Keratinocyte (primary cell): ENCODE data around the gene OR10J5. TPM values are rescaled to one million over a fixed set of nuclear protein-coding genes. Genes with fewer than 3 reads are reported as not detected.

Experiments
- DNase-seq: peaks from one replicate; pipeline ENCODE4 v3.0.0-alpha.2; 2011; ENCODE audit warnings: low read depth, missing footprints, low spot score
- FAIRE-seq: peaks from 2 replicates; lab custom pipeline; 2011; peaks lifted over from hg19 to GRCh38; lab: Jason Lieb, UNC
- H2AFZ ChIP-seq: 2 replicates; pipeline ENCODE4 v1.6.0; 2012; ENCODE audit warnings: low read length, control low read depth, inconsistent platforms; ENCODE audit not compliant: control insufficient read depth
- H3K27ac ChIP-seq: 2 replicates; pipeline ENCODE4 v1.5.1; 2011; ENCODE audit warnings: low read length; ENCODE audit not compliant: control insufficient read depth, insufficient read depth
- H3K27me3 ChIP-seq: 3 replicates; pipeline ENCODE4 v1.6.0; 2011; ENCODE audit warnings: low read length; ENCODE audit not compliant: control insufficient read depth, insufficient read depth; ENCODE audit errors: extremely low read depth
- H3K36me3 ChIP-seq, 2 experiments: 2 replicates in 1 of 2; 3 replicates in 1 of 2; pipeline ENCODE4 v1.5.1; 2011; ENCODE audit warnings: low read length in 2 of 2, mild to moderate bottlenecking in 1 of 2; ENCODE audit not compliant: control insufficient read depth in 2 of 2, insufficient read depth in 2 of 2; ENCODE audit errors: extremely low read depth in 1 of 2
- H3K4me1 ChIP-seq: 3 replicates; pipeline ENCODE4 v1.5.1; 2011; ENCODE audit warnings: low read length; ENCODE audit not compliant: control insufficient read depth, insufficient read depth; ENCODE audit errors: extremely low read depth
- H3K4me2 ChIP-seq: 3 replicates; pipeline ENCODE4 v1.6.0; 2011; ENCODE audit warnings: low read depth, low read length; ENCODE audit not compliant: control insufficient read depth, insufficient read depth; ENCODE audit errors: extremely low read depth
- H3K4me3 ChIP-seq, 3 experiments: fragments of 200-600 bp in 1 of 3; sonication (generic) in 1 of 3; 2 replicates in 2 of 3; 3 replicates in 1 of 3; pipeline ENCODE4 v1.5.1; 2011 to 2016; ENCODE audit warnings: low read length in 3 of 3, mild to moderate bottlenecking in 3 of 3, control low read depth in 2 of 3, inconsistent platforms in 1 of 3, low read depth in 1 of 3, mixed read lengths in 1 of 3, mixed run types in 1 of 3, moderate library complexity in 1 of 3; ENCODE audit not compliant: control insufficient read depth in 2 of 3, insufficient read depth in 2 of 3; ENCODE audit errors: extremely low read depth in 1 of 3
- H3K79me2 ChIP-seq: 2 replicates; pipeline ENCODE4 v1.6.0; 2012; ENCODE audit warnings: low read length; ENCODE audit not compliant: control insufficient read depth, insufficient read depth
- H3K9ac ChIP-seq: 3 replicates; pipeline ENCODE4 v1.6.0; 2011; ENCODE audit warnings: low read length; ENCODE audit not compliant: control insufficient read depth, insufficient read depth; ENCODE audit errors: extremely low read depth
- H3K9me1 ChIP-seq: 3 replicates; pipeline ENCODE4 v1.6.0; 2011; ENCODE audit warnings: low read length; ENCODE audit not compliant: control insufficient read depth, insufficient read depth; ENCODE audit errors: extremely low read depth
- H3K9me3 ChIP-seq: 2 replicates; pipeline ENCODE4 v1.5.1; 2012; ENCODE audit warnings: low read depth, low read length; ENCODE audit not compliant: control insufficient read depth
- H4K20me1 ChIP-seq: 3 replicates; pipeline ENCODE4 v1.6.0; 2011; ENCODE audit warnings: low read length; ENCODE audit not compliant: control insufficient read depth, insufficient read depth; ENCODE audit errors: extremely low read depth
- CTCF ChIP-seq, 3 experiments: IDR thresholded peaks in 1 of 3; conservative IDR thresholded peaks in 1 of 3; optimal IDR thresholded peaks in 1 of 3; 2 replicates in 2 of 3; 3 replicates in 1 of 3; pipeline versions ENCODE3 to v1.5.1; 2011; ENCODE audit warnings: low read length in 3 of 3, mild to moderate bottlenecking in 3 of 3, moderate library complexity in 2 of 3, control low read depth in 1 of 3, inconsistent platforms in 1 of 3; ENCODE audit not compliant: insufficient read depth in 2 of 3; ENCODE audit errors: extremely low read depth in 1 of 3
- EZH2 ChIP-seq: IDR thresholded peaks from one replicate; pipeline ENCODE4 v1.6.1; 2012; ENCODE audit warnings: inconsistent platforms, mild to moderate bottlenecking, low read length, moderate library complexity
- dilution Hi-C: fragments of 300-500 bp; cut with MboI; formaldehyde crosslinking; loops from one replicate; pipeline ENCODE4 v1.7.0; 2020; ENCODE audit warnings: low sequenced_read_pairs; ENCODE audit not compliant: extremely low pct_ligation_motif_present
- polyA plus RNA-seq, 5 experiments: library from polyadenylated mRNA; depleted of rRNA in 3 of 5; stranded (reverse) in 3 of 5; stranded (forward) in 1 of 5; unstranded in 1 of 5; fragments of >200 nt; gene quantifications; 1 replicate in 1 of 5; 2 replicates in 3 of 5; 3 replicates in 1 of 5; pipeline versions ENCODE4 v1.2.1 to v1.2.3, GENCODE V29; 2011 to 2012; ENCODE audit warnings: missing spikeins in 2 of 5, low read depth in 1 of 5, low replicate concordance in 1 of 5

OR10J5 gene
- polyA plus RNA-seq, 1 donor (not counting 4 experiments of a cell fraction or from before 2014, with no cell fraction given): not detected

DNA sequence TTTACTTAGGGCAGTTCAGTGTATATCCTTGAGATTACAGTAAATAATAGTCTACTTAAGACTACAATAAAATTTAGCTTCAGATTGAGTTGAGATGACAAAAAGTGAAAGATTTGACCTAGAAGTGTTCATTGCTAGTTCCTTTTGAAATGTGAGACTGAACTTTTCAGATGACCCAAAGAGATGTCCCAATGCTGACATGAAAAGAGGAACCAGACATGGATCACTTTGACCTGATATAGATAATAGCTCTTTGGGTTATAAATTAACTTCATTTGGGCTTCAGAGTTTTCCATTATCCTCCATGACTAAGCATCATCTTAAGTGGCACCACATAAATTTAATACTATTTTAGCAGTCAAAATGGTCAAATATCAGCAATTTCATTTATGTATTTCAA, 25.7 kb upstream of the OR10J5 start:
- Histone ChIP-seq H3K36me3 (no peaks in the 10 kb centered on the region), H3K27ac (no peak overlapping the region), H3K4me2 (no peak overlapping the region), H2AFZ (no peak overlapping the region), H3K27me3 (no peaks in the 10 kb centered on the region), H3K9ac (no peak overlapping the region), H3K9me3 (no peaks in the 10 kb centered on the region), H3K9me1 (no peaks in the 10 kb centered on the region), H3K4me1 (no peaks in the 10 kb centered on the region), H4K20me1 (no peaks in the 10 kb centered on the region), H3K79me2 (no peaks in the 10 kb centered on the region), H3K4me3 (no peak overlapping the region)
- DNase-seq (no peak), FAIRE-seq (no peak)
- TF ChIP-seq CTCF (optimal IDR thresholded peaks at IDR 0.05 in 1 of 3, IDR thresholded peaks at IDR 0.05 in 1 of 3, conservative IDR thresholded peaks at IDR 0.05 in 1 of 3; ENCODE audit: extremely low read depth in 1 of 3, insufficient read depth in 2 of 3, low read length in 3 of 3) (no peak), EZH2 (no peak)
- dilution Hi-C loops: no loop called here

- H3K4me3 ChIP-seq: no peak overlapping the region
- H3K9me3 ChIP-seq: no peaks in the 10 kb centered on the region
- dilution Hi-C loops: no loop called here
- H3K36me3 ChIP-seq: no peaks in the 10 kb centered on the region
- no peak overlapping the region for H2AFZ ChIP-seq
- no peaks in the 10 kb centered on the region for H3K9me1 ChIP-seq
- H3K4me1 ChIP-seq: no peaks in the 10 kb centered on the region
- no peaks in the 10 kb centered on the region for H4K20me1 ChIP-seq
- no peak overlapping the region for H3K4me2 ChIP-seq
- no peaks in the 10 kb centered on the region for H3K79me2 ChIP-seq
- DNase-seq: no peak
- no peak overlapping the region for H3K27ac ChIP-seq
- H3K9ac ChIP-seq: no peak overlapping the region
- no peaks in the 10 kb centered on the region for H3K27me3 ChIP-seq
- FAIRE-seq: no peak
- TF ChIP-seq CTCF (optimal IDR thresholded peaks at IDR 0.05 in 1 of 3, IDR thresholded peaks at IDR 0.05 in 1 of 3, conservative IDR thresholded peaks at IDR 0.05 in 1 of 3; ENCODE audit: extremely low read depth in 1 of 3, insufficient read depth in 2 of 3, low read length in 3 of 3) (no peak), EZH2 (no peak)
Observed at GRCh38 chr1:159560599-159560998, 24.8 kb upstream of the OR10J5 start.
